ENCODE measurements around the gene LIPE. TPM values are rescaled to one million over a fixed set of nuclear protein-coding genes. Genes with fewer than 3 reads are reported as not detected.

Gene LIPE
- total RNA-seq, 1 donor from 2014 or later = 61.4 TPM

Other genes with a start within 250 kb of the LIPE start
- gene DEDD2, start 209.7 kb downstream of the LIPE start, total RNA-seq = 14.8 TPM
- gene ZNF526, start 207.1 kb downstream of the LIPE start, total RNA-seq = 5.4 TPM
- 35.6 TPM for gene GSK3A, start 184.8 kb downstream of the LIPE start, total RNA-seq
- gene ERF, start 172.3 kb downstream of the LIPE start, total RNA-seq = 42.1 TPM
- 33.6 TPM for gene CIC, start 158.1 kb downstream of the LIPE start, total RNA-seq
- gene PRR19, start 125.3 kb downstream of the LIPE start, total RNA-seq = not detected
- 4.3 TPM for gene PAFAH1B3, start 124.8 kb downstream of the LIPE start, total RNA-seq
- gene TMEM145, start 114.1 kb downstream of the LIPE start, total RNA-seq = 0.11 TPM
- gene MEGF8, start 101.8 kb downstream of the LIPE start, total RNA-seq = 34.3 TPM
- 1.1 TPM for gene CNFN, start 37.1 kb downstream of the LIPE start, total RNA-seq
- gene CXCL17, start 15.6 kb upstream of the LIPE start, total RNA-seq = not detected
- gene CEACAM1, start 101.1 kb upstream of the LIPE start, total RNA-seq = 2.6 TPM
- not detected for gene CEACAM8, start 167.5 kb upstream of the LIPE start, total RNA-seq